ENCODE measurements around the gene MMP28.

- TF ChIP-seq USF1 (IDR thresholded peaks at IDR 0.05) = no peak
- TF ChIP-seq EP300 (IDR thresholded peaks at IDR 0.05; ENCODE audit: borderline replicate concordance) = peak; percentile 44; the same call in 1 of the 2 replicates
- TF ChIP-seq, protein P1, sequence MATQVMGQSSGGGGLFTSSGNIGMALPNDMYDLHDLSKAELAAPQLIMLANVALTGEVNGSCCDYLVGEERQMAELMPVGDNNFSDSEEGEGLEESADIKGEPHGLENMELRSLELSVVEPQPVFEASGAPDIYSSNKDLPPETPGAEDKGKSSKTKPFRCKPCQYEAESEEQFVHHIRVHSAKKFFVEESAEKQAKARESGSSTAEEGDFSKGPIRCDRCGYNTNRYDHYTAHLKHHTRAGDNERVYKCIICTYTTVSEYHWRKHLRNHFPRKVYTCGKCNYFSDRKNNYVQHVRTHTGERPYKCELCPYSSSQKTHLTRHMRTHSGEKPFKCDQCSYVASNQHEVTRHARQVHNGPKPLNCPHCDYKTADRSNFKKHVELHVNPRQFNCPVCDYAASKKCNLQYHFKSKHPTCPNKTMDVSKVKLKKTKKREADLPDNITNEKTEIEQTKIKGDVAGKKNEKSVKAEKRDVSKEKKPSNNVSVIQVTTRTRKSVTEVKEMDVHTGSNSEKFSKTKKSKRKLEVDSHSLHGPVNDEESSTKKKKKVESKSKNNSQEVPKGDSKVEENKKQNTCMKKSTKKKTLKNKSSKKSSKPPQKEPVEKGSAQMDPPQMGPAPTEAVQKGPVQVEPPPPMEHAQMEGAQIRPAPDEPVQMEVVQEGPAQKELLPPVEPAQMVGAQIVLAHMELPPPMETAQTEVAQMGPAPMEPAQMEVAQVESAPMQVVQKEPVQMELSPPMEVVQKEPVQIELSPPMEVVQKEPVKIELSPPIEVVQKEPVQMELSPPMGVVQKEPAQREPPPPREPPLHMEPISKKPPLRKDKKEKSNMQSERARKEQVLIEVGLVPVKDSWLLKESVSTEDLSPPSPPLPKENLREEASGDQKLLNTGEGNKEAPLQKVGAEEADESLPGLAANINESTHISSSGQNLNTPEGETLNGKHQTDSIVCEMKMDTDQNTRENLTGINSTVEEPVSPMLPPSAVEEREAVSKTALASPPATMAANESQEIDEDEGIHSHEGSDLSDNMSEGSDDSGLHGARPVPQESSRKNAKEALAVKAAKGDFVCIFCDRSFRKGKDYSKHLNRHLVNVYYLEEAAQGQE (IDR thresholded peaks at IDR 0.05; ENCODE audit: low read depth) = no peak
- TF ChIP-seq RAD21 (IDR thresholded peaks at IDR 0.05; ENCODE audit: low read depth) = no peak
- TF ChIP-seq FOXM1 (IDR thresholded peaks at IDR 0.05; ENCODE audit: borderline replicate concordance, low read depth) = no peak
- no peak for TF ChIP-seq TAF1 (IDR thresholded peaks at IDR 0.05; ENCODE audit: low read depth)
- TF ChIP-seq ZBTB7A (IDR thresholded peaks at IDR 0.05; ENCODE audit: low read depth) = no peak
- TF ChIP-seq CREB1 (IDR thresholded peaks at IDR 0.05; ENCODE audit: low read depth) = no peak
- no peak for TF ChIP-seq EGR1 (IDR thresholded peaks at IDR 0.05)
- 0 out of 2 replicates have a peak, but pooled peaks have one; percentile 10 for TF ChIP-seq CEBPB (IDR thresholded peaks at IDR 0.05)
- TF ChIP-seq YY1 (IDR thresholded peaks at IDR 0.05; ENCODE audit: low read depth) = 0 out of 2 replicates have a peak, but pooled peaks have one; percentile 20
- peak; percentile 62; the same call in 1 of the 2 replicates for TF ChIP-seq NFIC (IDR thresholded peaks at IDR 0.05)
Observed at GRCh38 chr17:35729405-35729833, 66.0 kb downstream of the MMP28 start.
